Stomach (tissue), 4 donors: ENCODE results near the gene CEP55.

ENCODE experiments used
- POLR2A ChIP-seq, 4 donors: fragments of 450-650 bp; IDR thresholded peaks; one replicate each; pipeline ENCODE4 v1.6.1; 2016; ENCODE audit warnings: antibody characterized with exemption in 4 of 4, control low read depth in 2 of 4, mild to moderate bottlenecking in 1 of 4, moderate library complexity in 1 of 4
- POLR2AphosphoS5 ChIP-seq, 3 donors: sonication (generic); formaldehyde crosslinking; IDR thresholded peaks; one replicate each; pipeline ENCODE4 v1.6.1; 2016; ENCODE audit warnings: antibody characterized with exemption in 3 of 3
- TF ChIP-seq, protein P1 (sequence below), 7 experiments: fragments of 450-650 bp in 4 of 7; fragments of 200-600 bp in 3 of 7; sonication (generic) in 3 of 7; IDR thresholded peaks; one replicate each; pipeline ENCODE4 v1.5.1; 2016 to 2019; ENCODE audit warnings: antibody characterized with exemption in 7 of 7, control low read depth in 2 of 7, mild to moderate bottlenecking in 1 of 7

- TF ChIP-seq POLR2AphosphoS5 (IDR thresholded peaks at IDR 0.05), result no peak
- no peak for TF ChIP-seq POLR2A (IDR thresholded peaks at IDR 0.05)
- TF ChIP-seq, protein P1, sequence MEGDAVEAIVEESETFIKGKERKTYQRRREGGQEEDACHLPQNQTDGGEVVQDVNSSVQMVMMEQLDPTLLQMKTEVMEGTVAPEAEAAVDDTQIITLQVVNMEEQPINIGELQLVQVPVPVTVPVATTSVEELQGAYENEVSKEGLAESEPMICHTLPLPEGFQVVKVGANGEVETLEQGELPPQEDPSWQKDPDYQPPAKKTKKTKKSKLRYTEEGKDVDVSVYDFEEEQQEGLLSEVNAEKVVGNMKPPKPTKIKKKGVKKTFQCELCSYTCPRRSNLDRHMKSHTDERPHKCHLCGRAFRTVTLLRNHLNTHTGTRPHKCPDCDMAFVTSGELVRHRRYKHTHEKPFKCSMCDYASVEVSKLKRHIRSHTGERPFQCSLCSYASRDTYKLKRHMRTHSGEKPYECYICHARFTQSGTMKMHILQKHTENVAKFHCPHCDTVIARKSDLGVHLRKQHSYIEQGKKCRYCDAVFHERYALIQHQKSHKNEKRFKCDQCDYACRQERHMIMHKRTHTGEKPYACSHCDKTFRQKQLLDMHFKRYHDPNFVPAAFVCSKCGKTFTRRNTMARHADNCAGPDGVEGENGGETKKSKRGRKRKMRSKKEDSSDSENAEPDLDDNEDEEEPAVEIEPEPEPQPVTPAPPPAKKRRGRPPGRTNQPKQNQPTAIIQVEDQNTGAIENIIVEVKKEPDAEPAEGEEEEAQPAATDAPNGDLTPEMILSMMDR (IDR thresholded peaks at IDR 0.05), result no peak
Measured at GRCh38 chr10:93478873-93479272, 17.5 kb upstream of the CEP55 start.
